IPS DF 6.9 (cell line): ENCODE measurements around the gene SLC2A9.

Experiments
- DNase-seq: peaks from one replicate; pipeline ENCODE4 v3.0.0-alpha.2; 2013; ENCODE audit warnings: low read depth, low spot score
- H3K27ac ChIP-seq: one replicate; pipeline ENCODE4 v1.5.1; 2013; ENCODE audit warnings: low read length, control low read depth
- H3K27me3 ChIP-seq: 2 replicates; pipeline ENCODE4 v1.6.1; 2013; ENCODE audit warnings: mild to moderate bottlenecking, low read length; ENCODE audit not compliant: control insufficient read depth, insufficient read depth
- H3K36me3 ChIP-seq: 2 replicates; pipeline ENCODE4 v1.6.1; 2013; ENCODE audit warnings: low read length; ENCODE audit not compliant: control insufficient read depth, insufficient read depth
- H3K4me1 ChIP-seq: 2 replicates; pipeline ENCODE4 v1.6.1; 2013; ENCODE audit warnings: low read length; ENCODE audit not compliant: control insufficient read depth, insufficient read depth
- H3K4me3 ChIP-seq: 2 replicates; pipeline ENCODE4 v1.5.1; 2013; ENCODE audit warnings: mild to moderate bottlenecking, low read length
- H3K9me3 ChIP-seq: 2 replicates; pipeline ENCODE4 v1.6.1; 2013; ENCODE audit warnings: low read length, inconsistent platforms; ENCODE audit not compliant: control insufficient read depth, insufficient read depth
- WGBS: extraction: QIAGEN DNeasy Blood & Tissue Kit; methylation state at CpG from one replicate; pipeline ENCODE4 v1.1.7; 2013; ENCODE audit warnings: mixed read lengths, missing lambda C conversion rate; ENCODE audit not compliant: insufficient read length, insufficient coverage; 5-methylcytosine and 5-hydroxymethylcytosine counted together

The SLC2A9 gene

GRCh38 chr4:9942921-9943600 is 78.2 kb downstream of the SLC2A9 start:
- no peaks in the 10 kb centered on the region for H3K27me3 ChIP-seq
- H3K36me3 ChIP-seq = no peaks in the 10 kb centered on the region
- no peaks in the 10 kb centered on the region for H3K9me3 ChIP-seq
- no peak overlapping the region for H3K27ac ChIP-seq
- H3K4me3 ChIP-seq = no peak overlapping the region
- WGBS = no CpG with 5 or more reads among the region's 10 CpGs
- DNase-seq = no peak
- H3K4me1 ChIP-seq = no peaks in the 10 kb centered on the region

DNA sequence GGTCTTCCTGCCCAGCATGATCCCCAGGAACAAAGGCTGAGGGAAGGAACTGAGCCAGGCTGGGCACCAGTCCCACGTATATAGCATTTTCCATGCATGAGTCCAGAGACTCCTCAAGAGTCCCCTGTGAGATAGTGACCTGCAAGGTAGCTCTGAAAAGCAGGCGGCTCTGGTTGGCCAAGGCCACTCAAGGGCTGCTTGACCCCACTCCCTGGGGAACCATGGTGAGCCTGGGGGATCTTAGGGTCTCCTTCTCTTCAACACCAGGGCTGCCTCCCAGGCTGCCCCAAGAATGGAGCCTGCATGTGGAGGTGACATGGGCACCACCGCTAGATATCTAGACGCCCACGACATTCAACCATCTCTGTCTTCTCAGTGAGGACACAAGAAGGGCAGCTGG is 79.2 kb downstream of the SLC2A9 start:
- H3K36me3 ChIP-seq = no peaks in the 10 kb centered on the region
- no CpG with 5 or more reads among the region's 5 CpGs for WGBS
- no peaks in the 10 kb centered on the region for H3K9me3 ChIP-seq
- no peak overlapping the region for H3K27ac ChIP-seq
- no peaks in the 10 kb centered on the region for H3K4me1 ChIP-seq
- no peaks in the 10 kb centered on the region for H3K27me3 ChIP-seq
- H3K4me3 ChIP-seq = no peak overlapping the region
- no peak for DNase-seq

DNA sequence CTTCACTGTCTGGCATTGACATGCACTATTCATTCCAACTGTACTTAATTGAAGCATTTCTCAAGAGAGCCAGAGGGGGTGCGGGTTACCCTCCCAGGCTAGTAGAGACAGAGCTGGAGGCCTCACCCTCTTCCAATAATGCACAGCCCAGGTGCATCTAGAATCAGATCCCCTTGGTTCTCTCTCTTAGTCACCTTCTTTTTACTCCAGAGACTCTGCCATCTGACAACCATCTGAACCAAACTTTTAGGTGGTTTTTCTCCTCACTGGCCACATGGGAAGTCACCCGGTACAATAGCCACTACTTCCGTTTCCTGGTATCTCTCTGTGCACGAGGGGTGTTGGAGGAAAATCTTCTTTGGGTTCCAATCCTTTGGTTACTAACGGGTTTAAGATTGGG is 81.3 kb downstream of the SLC2A9 start:
- Histone ChIP-seq H3K4me1 (no peaks in the 10 kb centered on the region), H3K27me3 (no peaks in the 10 kb centered on the region), H3K9me3 (no peaks in the 10 kb centered on the region), H3K36me3 (no peaks in the 10 kb centered on the region), H3K4me3 (no peak overlapping the region), H3K27ac (no peak overlapping the region)
- no CpG with 5 or more reads among the region's 5 CpGs for WGBS
- DNase-seq = no peak

- no peaks in the 10 kb centered on the region for H3K9me3 ChIP-seq
- no peak overlapping the region for H3K4me3 ChIP-seq
- WGBS = no CpG with 5 or more reads among the region's 5 CpGs
- H3K27ac ChIP-seq = no peak overlapping the region
- no peaks in the 10 kb centered on the region for H3K27me3 ChIP-seq
- DNase-seq = peak; percentile 20
- H3K4me1 ChIP-seq = no peaks in the 10 kb centered on the region
- H3K36me3 ChIP-seq = no peaks in the 10 kb centered on the region
These were observed 82.4 kb downstream of the SLC2A9 start for GRCh38 chr4:9938933-9939332.

DNA sequence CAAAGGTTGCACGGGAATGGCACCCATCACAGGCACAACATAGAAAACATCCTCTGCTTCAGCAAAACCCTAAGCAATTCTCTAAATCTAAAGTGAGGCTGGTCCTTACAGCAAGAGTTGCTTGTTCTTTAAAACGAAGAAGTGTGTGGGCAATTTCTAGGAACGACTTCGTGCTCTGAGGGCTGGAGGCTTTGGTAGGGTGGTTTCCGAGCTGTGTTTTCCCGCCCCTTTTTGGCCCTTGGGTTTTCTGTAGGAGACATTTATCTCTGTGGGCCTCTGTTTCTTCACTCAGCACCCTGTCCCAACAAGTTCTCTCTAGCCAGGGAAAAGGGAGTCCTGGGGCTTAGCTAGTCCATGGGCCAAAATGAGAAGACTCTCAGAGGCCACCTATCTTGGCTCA is 84.2 kb downstream of the SLC2A9 start:
- no peaks in the 10 kb centered on the region for H3K27me3 ChIP-seq
- WGBS = no CpG with 5 or more reads among the region's 6 CpGs
- DNase-seq = no peak
- no peaks in the 10 kb centered on the region for H3K4me1 ChIP-seq
- H3K27ac ChIP-seq = no peak overlapping the region
- no peaks in the 10 kb centered on the region for H3K36me3 ChIP-seq
- no peak overlapping the region for H3K4me3 ChIP-seq
- H3K9me3 ChIP-seq = no peaks in the 10 kb centered on the region

GRCh38 chr4:9936129-9936644 is 85.1 kb downstream of the SLC2A9 start:
- Histone ChIP-seq H3K9me3 (no peaks in the 10 kb centered on the region), H3K4me3 (no peak overlapping the region), H3K27me3 (no peaks in the 10 kb centered on the region), H3K36me3 (no peaks in the 10 kb centered on the region), H3K4me1 (no peaks in the 10 kb centered on the region), H3K27ac (no peak overlapping the region)
- DNase-seq = no peak
- no CpG with 5 or more reads among the region's 5 CpGs for WGBS

- no peak for DNase-seq
- Histone ChIP-seq H3K4me3 (no peak overlapping the region), H3K4me1 (no peaks in the 10 kb centered on the region), H3K36me3 (no peaks in the 10 kb centered on the region), H3K27ac (no peak overlapping the region), H3K9me3 (no peaks in the 10 kb centered on the region), H3K27me3 (no peaks in the 10 kb centered on the region)
- WGBS = no CpG with 5 or more reads among the region's 1 CpG
These were observed 87.3 kb downstream of the SLC2A9 start for GRCh38 chr4:9933956-9934355.

DNA sequence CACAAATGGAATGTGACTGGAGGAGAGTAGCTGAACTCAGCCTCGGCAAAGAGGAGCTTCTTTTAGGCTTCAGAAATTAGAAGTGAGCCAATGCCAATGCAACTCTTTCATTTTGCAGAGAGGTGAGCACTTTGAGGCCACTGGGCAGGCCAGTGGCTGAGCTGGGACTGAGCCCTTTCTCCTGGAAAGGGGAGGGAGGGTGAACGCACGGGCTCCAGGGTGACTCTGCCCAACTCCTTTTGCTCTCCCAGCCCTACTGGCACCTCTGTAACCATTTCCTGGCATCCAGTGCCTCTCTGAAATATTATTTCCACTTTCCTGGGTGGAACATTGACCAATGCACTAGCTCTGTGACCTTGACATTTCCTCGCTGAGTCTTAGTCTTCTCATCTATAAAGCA is 88.1 kb downstream of the SLC2A9 start:
- DNase-seq = no peak
- H3K4me1 ChIP-seq = no peaks in the 10 kb centered on the region

DNA sequence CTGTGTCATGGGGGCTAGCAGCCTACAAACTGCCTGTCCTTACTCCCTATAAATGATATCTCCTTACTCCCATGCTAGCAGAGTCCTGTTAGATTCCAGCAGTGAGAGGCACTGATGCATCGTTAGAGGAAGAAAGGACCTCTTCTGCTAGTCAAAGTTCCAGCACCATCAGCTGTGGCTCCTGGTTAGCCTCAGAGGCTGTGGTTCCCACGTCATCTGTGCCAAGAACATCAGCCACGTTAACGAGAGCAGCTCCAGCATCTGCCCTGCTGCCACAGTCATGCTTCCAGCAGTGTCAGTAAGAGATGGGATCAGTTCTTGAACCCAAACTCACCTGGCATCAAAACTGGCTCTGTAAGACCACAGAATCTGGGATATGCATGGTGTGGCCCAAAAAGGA is 88.5 kb downstream of the SLC2A9 start:
- WGBS = no CpG with 5 or more reads among the region's 4 CpGs
- no peaks in the 10 kb centered on the region for H3K27me3 ChIP-seq

More for the DNA sequence above, 88.1 kb downstream of the SLC2A9 start:
- no peaks in the 10 kb centered on the region for H3K9me3 ChIP-seq
- WGBS = no CpG with 5 or more reads among the region's 4 CpGs
- H3K27me3 ChIP-seq = no peaks in the 10 kb centered on the region
- H3K27ac ChIP-seq = no peak overlapping the region
- H3K36me3 ChIP-seq = no peaks in the 10 kb centered on the region
- H3K4me3 ChIP-seq = no peak overlapping the region

GRCh38 chr4:9931146-9931545 is 90.2 kb downstream of the SLC2A9 start:
- no peak for DNase-seq
- Histone ChIP-seq H3K4me3 (no peak overlapping the region), H3K4me1 (no peaks in the 10 kb centered on the region), H3K27me3 (no peaks in the 10 kb centered on the region), H3K9me3 (no peaks in the 10 kb centered on the region), H3K36me3 (no peaks in the 10 kb centered on the region), H3K27ac (no peak overlapping the region)
- WGBS = no CpG with 5 or more reads among the region's 1 CpG

More for the DNA sequence above, 88.5 kb downstream of the SLC2A9 start:
- H3K4me1 ChIP-seq = no peaks in the 10 kb centered on the region
- no peak overlapping the region for H3K27ac ChIP-seq
- H3K36me3 ChIP-seq = no peaks in the 10 kb centered on the region
- no peak overlapping the region for H3K4me3 ChIP-seq
- DNase-seq = no peak
- no peaks in the 10 kb centered on the region for H3K9me3 ChIP-seq

DNA sequence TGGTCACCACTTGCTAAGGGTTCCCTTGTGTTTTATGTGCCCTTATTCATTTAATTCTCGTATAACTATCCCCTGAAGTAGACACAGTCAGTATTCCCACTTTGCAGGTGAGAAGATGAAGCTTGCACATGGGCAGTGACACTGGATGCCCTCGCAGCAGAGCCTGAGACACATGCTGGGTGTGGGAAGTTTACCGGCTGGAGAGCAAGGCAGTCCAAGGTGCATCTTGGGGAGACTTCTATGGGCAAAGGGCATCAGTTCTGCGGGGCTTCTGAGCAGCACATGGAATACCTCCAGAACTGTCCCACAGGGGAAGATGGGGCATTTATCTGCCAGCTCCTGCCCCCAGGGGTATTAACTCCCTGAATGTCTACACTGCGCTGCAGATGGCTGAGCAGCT is 92.2 kb downstream of the SLC2A9 start:
- no peaks in the 10 kb centered on the region for H3K27me3 ChIP-seq
- no peaks in the 10 kb centered on the region for H3K4me1 ChIP-seq
- no peak for DNase-seq
- no peaks in the 10 kb centered on the region for H3K9me3 ChIP-seq
- H3K27ac ChIP-seq = no peak overlapping the region
- no peaks in the 10 kb centered on the region for H3K36me3 ChIP-seq
- H3K4me3 ChIP-seq = no peak overlapping the region
- no CpG with 5 or more reads among the region's 5 CpGs for WGBS
